SU-DHL-6 (cell line): ENCODE measurements around the gene HOMEZ.

Experiments used
- CTCF ChIP-seq: fragments of 200-600 bp; sonication (generic); IDR thresholded peaks from one replicate; pipeline ENCODE4 v1.5.1; 2017; ENCODE audit warnings: antibody characterized with exemption, mild to moderate bottlenecking, low read length, moderate library complexity; ENCODE audit not compliant: insufficient read depth, poor library complexity, severe bottlenecking
- EZH2phosphoT487 ChIP-seq: fragments of 200-600 bp; sonication (generic), shearing (Covaris generic); conservative IDR thresholded peaks from 2 replicates; pipeline ENCODE4 v1.6.1; 2018; ENCODE audit warnings: mild to moderate bottlenecking, antibody characterized with exemption, low read length, moderate library complexity, mixed read lengths

- no peak for TF ChIP-seq CTCF
- no peak for TF ChIP-seq EZH2phosphoT487
Measured at GRCh38 chr14:23269193-23269592, 16.7 kb downstream of the HOMEZ start.
